K562 (cell line): ENCODE measurements around the gene TMEM151A. TPM values are rescaled to one million over a fixed set of nuclear protein-coding genes. Genes with fewer than 3 reads are reported as not detected.

Experiments
- ATAC-seq: fragments of 200-7000 bp; cut with Tn5 transposase; 3 replicates; pipeline ENCODE4 v1.9.1; 2020; ENCODE audit warnings: moderate library complexity
- BruUV-seq: library from RNA; stranded (reverse); fragments of 400-500 nt; replicated peaks from 2 replicates; lab custom pipeline; 2021; lab: Mats Ljungman, UMichigan
- CTCF ChIA-PET: fragments of 300-600 bp; formaldehyde crosslinking; extraction: SDS; loops from one replicate; lab custom pipeline; 2021; ENCODE audit warnings: low intra/inter-chr PET ratio; lab: Yijun Ruan, JAX
- POLR2A ChIA-PET: fragments of 300-600, 350-650 bp; sonication (Branson Sonifier 250); formaldehyde crosslinking; extraction: SDS; loops from one replicate; lab custom pipeline; 2021; ENCODE audit warnings: antibody characterized with exemption, inconsistent platforms; lab: Yijun Ruan, JAX
- DNase-seq, 4 experiments: peaks; one replicate each; pipeline versions ENCODE4 v3.0.0 to v3.0.0-alpha.2; 2011 to 2018; ENCODE audit warnings: low spot score in 3 of 4, mixed read lengths in 3 of 4; ENCODE audit errors: extremely low read depth in 1 of 4
- FAIRE-seq: peaks from 2 replicates; lab custom pipeline; 2011; peaks lifted over from hg19 to GRCh38; lab: Jason Lieb, UNC
- H2AFZ ChIP-seq: 2 replicates; pipeline ENCODE4 v1.6.0; 2011; ENCODE audit warnings: low read depth, low read length, control low read depth, inconsistent platforms
- H3K27ac ChIP-seq: fragments of 200-600 bp; 3 replicates; pipeline ENCODE4 v1.8.0; 2011; ENCODE audit warnings: low read depth, mild to moderate bottlenecking, control low read depth, inconsistent platforms, low read length, moderate library complexity, mixed read lengths; ENCODE audit errors: extremely low read depth
- H3K27me3 ChIP-seq, 2 experiments: fragments of 300-600 bp in 1 of 2; 2 replicates in 1 of 2; 3 replicates in 1 of 2; pipeline versions ENCODE4 v1.6.0 to v1.8.0; 2011; ENCODE audit warnings: inconsistent platforms in 2 of 2, low read length in 2 of 2, mild to moderate bottlenecking in 1 of 2, mixed read lengths in 1 of 2, moderate library complexity in 1 of 2; ENCODE audit not compliant: control insufficient read depth in 2 of 2, insufficient read depth in 2 of 2
- H3K36me3 ChIP-seq: fragments of 300-600 bp; 3 replicates; pipeline ENCODE4 v1.8.0; 2011; ENCODE audit warnings: mild to moderate bottlenecking, low read length, inconsistent platforms; ENCODE audit not compliant: control insufficient read depth, insufficient read depth
- H3K4me1 ChIP-seq, 2 experiments: fragments of 200-600 bp in 1 of 2; replicated peaks in 1 of 2; 2 replicates in 1 of 2; 3 replicates in 1 of 2; pipeline versions ENCODE4 v1.5.1 to v1.8.0; 2011; ENCODE audit warnings: inconsistent platforms in 2 of 2, low read length in 2 of 2, mild to moderate bottlenecking in 1 of 2, mixed read lengths in 1 of 2, moderate library complexity in 1 of 2; ENCODE audit not compliant: control insufficient read depth in 2 of 2, insufficient read depth in 2 of 2
- H3K4me2 ChIP-seq: 2 replicates; pipeline ENCODE4 v1.6.1; 2011; ENCODE audit warnings: low read length, control low read depth, inconsistent platforms, mixed read lengths; ENCODE audit not compliant: insufficient read depth
- H3K4me3 ChIP-seq: fragments of 200-600 bp; sonication (generic), shearing (Covaris generic); 2 replicates; pipeline ENCODE4 v1.5.1; 2016; ENCODE audit warnings: control low read depth, inconsistent platforms
- H3K79me2 ChIP-seq: fragments of 200-600 bp; 3 replicates; pipeline ENCODE4 v1.8.0; 2011; ENCODE audit warnings: low read length, inconsistent platforms; ENCODE audit not compliant: control insufficient read depth, insufficient read depth
- H3K9ac ChIP-seq, 2 experiments: 2 replicates each; pipeline versions ENCODE4 v1.6.0 to v1.6.1; 2011; ENCODE audit warnings: low read depth in 2 of 2, low read length in 2 of 2, control low read depth in 1 of 2, inconsistent platforms in 1 of 2, mild to moderate bottlenecking in 1 of 2, mixed read lengths in 1 of 2; ENCODE audit not compliant: insufficient read depth in 1 of 2
- H3K9me1 ChIP-seq: one replicate; pipeline ENCODE4 v1.6.0; 2011; ENCODE audit warnings: inconsistent platforms, mild to moderate bottlenecking, low read length, moderate library complexity; ENCODE audit not compliant: control insufficient read depth, insufficient read depth
- H3K9me3 ChIP-seq: replicated peaks from 2 replicates; pipeline ENCODE4 v1.5.1; 2011; ENCODE audit warnings: low read depth, low read length, inconsistent platforms; ENCODE audit not compliant: control insufficient read depth, insufficient read depth
- H4K20me1 ChIP-seq: replicated peaks from 2 replicates; pipeline ENCODE4 v1.6.1; 2011; ENCODE audit warnings: low read length, inconsistent platforms, mixed read lengths; ENCODE audit not compliant: control insufficient read depth, insufficient read depth
- CBFA2T2 ChIP-seq: fragments of 450-650 bp; conservative IDR thresholded peaks from 2 replicates; pipeline ENCODE4 v1.6.1; 2017; ENCODE audit warnings: mild to moderate bottlenecking
- E4F1 ChIP-seq: fragments of 250-450 bp; sonication (Bioruptor Pico); IDR thresholded peaks from 2 replicates; pipeline ENCODE4 v1.5.0; 2021; ENCODE audit warnings: mild to moderate bottlenecking, borderline replicate concordance
- ETS1 ChIP-seq: conservative IDR thresholded peaks from 2 replicates; pipeline ENCODE4 v1.6.1; 2011; ENCODE audit warnings: low read depth, mild to moderate bottlenecking, low read length; ENCODE audit not compliant: control insufficient read depth
- ILF3 ChIP-seq: fragments of 450-650 bp; IDR thresholded peaks from 2 replicates; pipeline ENCODE4 v1.6.1; 2018; ENCODE audit warnings: antibody characterized with exemption, mild to moderate bottlenecking, moderate library complexity, borderline replicate concordance
- MEF2D ChIP-seq: conservative IDR thresholded peaks from 2 replicates; pipeline ENCODE4 v1.6.1; 2016; ENCODE audit warnings: low read depth, missing genetic modification characterization, missing compliant biosample characterization
- ZKSCAN8 ChIP-seq: fragments of 200-800 bp; sonication (Bioruptor generic); IDR thresholded peaks from 2 replicates; pipeline ENCODE4 v1.6.1; 2016; ENCODE audit warnings: missing genetic modification characterization, missing compliant biosample characterization
- ZNF282 ChIP-seq: sonication (generic); formaldehyde crosslinking; IDR thresholded peaks from 2 replicates; pipeline ENCODE4 v1.8.1; 2023; ENCODE audit warnings: missing genetic modification reagents
- ZNF778 ChIP-seq: fragments of 450-650 bp; formaldehyde crosslinking; IDR thresholded peaks from 2 replicates; pipeline ENCODE4 v1.4.0; 2020; ENCODE audit warnings: mild to moderate bottlenecking, moderate library complexity
- WGBS: fragments of 100-300 bp; shearing (Covaris generic); methylation state at CpG from one replicate; pipeline ENCODE4 v1.1.6; 2016; ENCODE audit warnings: low coverage, mixed read lengths; ENCODE audit not compliant: insufficient coverage; ENCODE audit errors: missing lambda C conversion rate; 5-methylcytosine and 5-hydroxymethylcytosine counted together
- in situ Hi-C: fragments of 300-500 bp; cut with MboI; formaldehyde crosslinking; loops from 4 replicates; pipeline ENCODE4 v1.15.0; 2018; ENCODE audit warnings: inconsistent platforms, mixed read lengths
- intact Hi-C: fragments of 100-400 bp; cut with micrococcal nuclease; formaldehyde crosslinking; loops from 2 replicates; pipeline ENCODE4 v1.14.2; 2022
- polyA plus RNA-seq, 8 experiments: library from polyadenylated mRNA; depleted of rRNA in 4 of 8; stranded (reverse) in 5 of 8; unstranded in 3 of 8; fragments of >200 nt; fragmentation: Nextera tagmentation in 2 of 8; fragmentation: Illumina TruSeq in 1 of 8; extraction: Ambion mirVana in 2 of 8; extraction: Trizol in 1 of 8; gene quantifications; 2 replicates each; pipeline versions ENCODE4 v1.2.1 to v1.2.3, GENCODE V29; 2011 to 2014; ENCODE audit warnings: inconsistent platforms in 1 of 8, missing spikeins in 1 of 8
- total RNA-seq, 7 experiments: library from RNA; depleted of rRNA in 6 of 7; stranded (reverse); fragments of >200 nt in 6 of 7; fragmentation: Illumina TruSeq in 2 of 7; extraction: Trizol in 2 of 7; gene quantifications; 2 replicates each; pipeline versions ENCODE4 v1.2.1 to v1.2.3, GENCODE V29; 2011 to 2021; ENCODE audit warnings: low replicate concordance in 1 of 7

Gene TMEM151A
- total and polyA plus RNA-seq, 9 of the 15 experiments (the other 6 are each of a cell fraction or from before 2014, with no cell fraction given), result not detected

GRCh38 chr11:66272596-66272995, 19.1 kb upstream of the TMEM151A start:
- H3K27me3 ChIP-seq, result no peaks in the 10 kb centered on the region
- ATAC-seq, result no peak
- no peaks in the 10 kb centered on the region for H3K9me3 ChIP-seq
- POLR2A ChIA-PET, result interaction anchor here (2.2 kb wide), 1 partner anchor 9 kb away, joined by 21 read pairs; no protein-coding TSS in a partner anchor
- no peak for FAIRE-seq
- H4K20me1 ChIP-seq, result peaks cover 10% of the 10 kb centered on the region; the same call in 1 of the 2 replicates
- H3K4me2 ChIP-seq, result no peak overlapping the region
- no peak for DNase-seq
- no peak overlapping the region for H2AFZ ChIP-seq
- no peak overlapping the region for H3K27ac ChIP-seq
- BruUV-seq, result no TSS peak
- 89% methylated on average over 2 of the region's 2 CpGs for WGBS
- intact Hi-C loops (no loop called here), in situ Hi-C loops (no loop called here)
- no peaks in the 10 kb centered on the region for H3K9me1 ChIP-seq
- no peak for TF ChIP-seq MEF2D (tag)
- TF ChIP-seq ZKSCAN8 (CRISPR knock-in tag), result no peak
- no peak for TF ChIP-seq ETS1
- TF ChIP-seq CBFA2T2, result no peak
- TF ChIP-seq ZNF778 (CRISPR knock-in tag), result no peak
- no peak for TF ChIP-seq E4F1 (CRISPR knock-in tag)
- TF ChIP-seq ZNF282 (CRISPR knock-in tag), result no peak
- no peak for TF ChIP-seq ILF3
- no peak overlapping the region for H3K4me3 ChIP-seq
- peaks cover 29% of the 10 kb centered on the region for H3K79me2 ChIP-seq
- peaks cover 64% of the 10 kb centered on the region for H3K36me3 ChIP-seq
- H3K9ac ChIP-seq, result no peak overlapping the region
- H3K4me1 ChIP-seq, result peaks cover 5 to 23% of the 10 kb centered on the region in 2 experiments; a peak in 4 of 5 replicates
- CTCF ChIA-PET, result no interaction called here
